Neural cell (in vitro differentiated cells): ENCODE results near the gene BZW2. TPM values are rescaled to one million over a fixed set of nuclear protein-coding genes. Genes with fewer than 3 reads are reported as not detected.

Experiments used
- H2AFZ ChIP-seq: fragments of 200-600, 300-800 bp; sonication (generic), shearing (Covaris generic); 2 replicates; pipeline ENCODE4 v1.6.0; 2014; ENCODE audit warnings: low read depth, mild to moderate bottlenecking, antibody characterized with exemption, low read length, moderate library complexity
- H3F3A ChIP-seq: fragments of 200-600 bp; shearing (Covaris generic); 2 replicates; pipeline ENCODE4 v1.6.1; 2016; ENCODE audit warnings: mild to moderate bottlenecking, moderate library complexity, mixed read lengths, antibody characterized with exemption, low read length; ENCODE audit not compliant: insufficient read depth, poor library complexity, severe bottlenecking
- H3K27ac ChIP-seq: fragments of 200-600, 300-800 bp; sonication (generic), shearing (Covaris generic); 2 replicates; pipeline ENCODE4 v1.5.1; 2014; ENCODE audit warnings: mild to moderate bottlenecking, low read length, moderate library complexity
- H3K27me3 ChIP-seq: fragments of 300-800, 200-600 bp; sonication (generic), shearing (Covaris generic); 2 replicates; pipeline ENCODE4 v1.6.0; 2014; ENCODE audit warnings: mild to moderate bottlenecking, low read depth, low read length, moderate library complexity; ENCODE audit not compliant: insufficient read depth
- H3K36me3 ChIP-seq: fragments of 300-800, 200-600 bp; sonication (generic), shearing (Covaris generic); 2 replicates; pipeline ENCODE4 v1.5.1; 2014; ENCODE audit warnings: mild to moderate bottlenecking, antibody characterized with exemption, low read length, moderate library complexity; ENCODE audit not compliant: insufficient read depth
- H3K4me2 ChIP-seq: fragments of 300-800, 200-600 bp; sonication (generic), shearing (Covaris generic); 2 replicates; pipeline ENCODE4 v1.6.0; 2014; ENCODE audit warnings: mild to moderate bottlenecking, low read length
- H3K4me3 ChIP-seq: fragments of 300-800, 200-600 bp; sonication (generic), shearing (Covaris generic); 2 replicates; pipeline ENCODE4 v1.5.1; 2014; ENCODE audit warnings: mild to moderate bottlenecking, low read length, moderate library complexity
- H3K79me2 ChIP-seq: fragments of 200-600 bp; shearing (Covaris generic); replicated peaks from 2 replicates; pipeline ENCODE4 v1.6.0; 2014; ENCODE audit warnings: mild to moderate bottlenecking, low read length, moderate library complexity; ENCODE audit not compliant: insufficient read depth
- H3K9ac ChIP-seq: fragments of 300-800, 200-600 bp; sonication (generic), shearing (Covaris generic); 2 replicates; pipeline ENCODE4 v1.6.1; 2016; ENCODE audit warnings: mild to moderate bottlenecking, low read length, mixed read lengths
- H3K9me2 ChIP-seq: fragments of 200-600 bp; shearing (Covaris generic); 2 replicates; pipeline ENCODE4 v1.6.1; 2016; ENCODE audit warnings: mild to moderate bottlenecking, low read length, mixed read lengths; ENCODE audit not compliant: insufficient read depth
- H3K9me3 ChIP-seq: fragments of 200-600, 300-800 bp; sonication (generic), shearing (Covaris generic); 2 replicates; pipeline ENCODE4 v1.6.1; 2016; ENCODE audit warnings: mild to moderate bottlenecking, mixed run types, low read length, moderate library complexity, mixed read lengths
- H4K20me1 ChIP-seq: fragments of 200-600 bp; shearing (Covaris generic); 2 replicates; pipeline ENCODE4 v1.6.1; 2016; ENCODE audit warnings: mild to moderate bottlenecking, mixed run types; ENCODE audit not compliant: insufficient read depth
- CTCF ChIP-seq: fragments of 450-650 bp; IDR thresholded peaks from 2 replicates; pipeline ENCODE4 v1.5.1; 2014; ENCODE audit warnings: antibody characterized with exemption, mild to moderate bottlenecking, moderate library complexity; ENCODE audit not compliant: poor library complexity, severe bottlenecking
- EP300 ChIP-seq: fragments of 450-650 bp; conservative IDR thresholded peaks from 2 replicates; pipeline ENCODE4 v1.6.1; 2014; ENCODE audit warnings: antibody characterized with exemption, mild to moderate bottlenecking, moderate library complexity; ENCODE audit not compliant: poor library complexity, severe bottlenecking
- EZH2 ChIP-seq: fragments of 200-600, 300-800 bp; shearing (Covaris generic), sonication (generic); IDR thresholded peaks from 2 replicates; pipeline ENCODE4 v1.6.1; 2014; ENCODE audit warnings: antibody characterized with exemption, low read length, borderline replicate concordance, mild to moderate bottlenecking; ENCODE audit not compliant: insufficient read depth, poor library complexity, severe bottlenecking
- MXI1 ChIP-seq: fragments of 450-650 bp; conservative IDR thresholded peaks from 2 replicates; pipeline ENCODE4 v1.6.1; 2014; ENCODE audit warnings: antibody characterized with exemption, mild to moderate bottlenecking; ENCODE audit not compliant: poor library complexity, severe bottlenecking
- POLR2AphosphoS5 ChIP-seq: IDR thresholded peaks from 2 replicates; pipeline ENCODE4 v1.6.1; 2012
- RAD21 ChIP-seq: fragments of 450-650 bp; conservative IDR thresholded peaks from 2 replicates; pipeline ENCODE4 v1.6.1; 2014; ENCODE audit warnings: antibody characterized with exemption, mild to moderate bottlenecking, moderate library complexity
- REST ChIP-seq: IDR thresholded peaks from 2 replicates; pipeline ENCODE4 v1.6.1; 2012; ENCODE audit warnings: borderline replicate concordance
- SMC3 ChIP-seq: fragments of 450-650 bp; conservative IDR thresholded peaks from 2 replicates; pipeline ENCODE4 v1.6.1; 2014; ENCODE audit warnings: antibody characterized with exemption, mild to moderate bottlenecking, moderate library complexity; ENCODE audit not compliant: poor library complexity
- TAF1 ChIP-seq: IDR thresholded peaks from 2 replicates; pipeline ENCODE4 v1.6.1; 2012; ENCODE audit warnings: low read depth
- polyA plus RNA-seq: library from polyadenylated mRNA; depleted of rRNA; stranded (reverse); fragments of >200 nt; gene quantifications from 2 replicates; pipeline ENCODE4 v1.2.3, GENCODE V29; 2014

BZW2 gene
- polyA plus RNA-seq, 1 donor from 2014 or later: 203 TPM

- H3K9ac ChIP-seq: no peak overlapping the region
- no peak overlapping the region for H3K27ac ChIP-seq
- H3K4me3 ChIP-seq: no peak overlapping the region
- H3K4me2 ChIP-seq: no peak overlapping the region
- no peaks in the 10 kb centered on the region for H3F3A ChIP-seq
- TF ChIP-seq EP300 (no peak), TAF1 (no peak), POLR2AphosphoS5 (no peak), EZH2 (no peak)
- H3K79me2 ChIP-seq: peaks cover 10% of the 10 kb centered on the region
- H3K27me3 ChIP-seq: no peaks in the 10 kb centered on the region
- no peaks in the 10 kb centered on the region for H3K36me3 ChIP-seq
- H3K9me3 ChIP-seq: no peaks in the 10 kb centered on the region
- H4K20me1 ChIP-seq: no peaks in the 10 kb centered on the region
- no peaks in the 10 kb centered on the region for H3K9me2 ChIP-seq
- no peak overlapping the region for H2AFZ ChIP-seq
These were observed 22.3 kb downstream of the BZW2 start for GRCh38 chr7:16668049-16668858.

GRCh38 chr7:16668978-16669377, 23.0 kb downstream of the BZW2 start:
- H3K4me3 ChIP-seq: no peak overlapping the region
- H3K4me2 ChIP-seq: no peak overlapping the region
- no peaks in the 10 kb centered on the region for H3K36me3 ChIP-seq
- no peak overlapping the region for H3K9ac ChIP-seq
- H3K27ac ChIP-seq: no peak overlapping the region
- TF ChIP-seq EP300 (no peak), EZH2 (no peak), REST (no peak), POLR2AphosphoS5 (no peak), CTCF (no peak), TAF1 (no peak), RAD21 (no peak), SMC3 (no peak), MXI1 (no peak)
- peaks cover 2% of the 10 kb centered on the region for H3K79me2 ChIP-seq
- H2AFZ ChIP-seq: no peak overlapping the region
- H3K9me3 ChIP-seq: no peaks in the 10 kb centered on the region
- H3F3A ChIP-seq: no peaks in the 10 kb centered on the region
- no peaks in the 10 kb centered on the region for H4K20me1 ChIP-seq
- H3K9me2 ChIP-seq: no peaks in the 10 kb centered on the region
- no peaks in the 10 kb centered on the region for H3K27me3 ChIP-seq
